Stimulated activated naive B cell treated with anti-CD40 and anti-IgM and Interleukin-4, amounts not matched to agents 10 μg/mL and 1 μg/mL and 100 μg/mL, for 72 hours (primary cell): ENCODE results near the gene ADAT3.
A peak's percentile ranks its signal among the peaks of the same experiment; 100 is the strongest.

Source experiments
- ATAC-seq, 2 donors: fragments of 150-1000 bp; cut with Tn5 transposase; replicated peaks; 2 replicates each; pipeline ENCODE4 v1.10.0; 2021; ENCODE audit warnings: moderate library complexity in 1 of 2
- DNase-seq: peaks from one replicate; pipeline ENCODE4 v3.0.0; 2021
- H3K27ac Mint-ChIP-seq: one replicate; pipeline ENCODE4 v1.8.0; 2022; ENCODE audit warnings: mild to moderate bottlenecking, mixed read lengths
- H3K27me3 Mint-ChIP-seq, 2 donors: one replicate each; pipeline ENCODE4 v1.8.0; 2022; ENCODE audit warnings: mixed read lengths in 2 of 2
- H3K36me3 Mint-ChIP-seq, 2 donors: one replicate each; pipeline ENCODE4 v1.8.0; 2022; ENCODE audit warnings: mixed read lengths in 2 of 2, mild to moderate bottlenecking in 1 of 2
- H3K4me1 Mint-ChIP-seq, 2 donors: one replicate each; pipeline ENCODE4 v1.8.0; 2022; ENCODE audit warnings: mixed read lengths in 2 of 2, mild to moderate bottlenecking in 1 of 2
- H3K4me3 Mint-ChIP-seq, 2 donors: one replicate each; pipeline ENCODE4 v1.8.0; 2022; ENCODE audit warnings: mild to moderate bottlenecking in 2 of 2, mixed read lengths in 2 of 2, moderate library complexity in 1 of 2
- H3K9me3 Mint-ChIP-seq, 2 donors: one replicate each; pipeline ENCODE4 v1.8.0; 2022; ENCODE audit warnings: mixed read lengths in 2 of 2, mild to moderate bottlenecking in 1 of 2

Gene ADAT3

DNA sequence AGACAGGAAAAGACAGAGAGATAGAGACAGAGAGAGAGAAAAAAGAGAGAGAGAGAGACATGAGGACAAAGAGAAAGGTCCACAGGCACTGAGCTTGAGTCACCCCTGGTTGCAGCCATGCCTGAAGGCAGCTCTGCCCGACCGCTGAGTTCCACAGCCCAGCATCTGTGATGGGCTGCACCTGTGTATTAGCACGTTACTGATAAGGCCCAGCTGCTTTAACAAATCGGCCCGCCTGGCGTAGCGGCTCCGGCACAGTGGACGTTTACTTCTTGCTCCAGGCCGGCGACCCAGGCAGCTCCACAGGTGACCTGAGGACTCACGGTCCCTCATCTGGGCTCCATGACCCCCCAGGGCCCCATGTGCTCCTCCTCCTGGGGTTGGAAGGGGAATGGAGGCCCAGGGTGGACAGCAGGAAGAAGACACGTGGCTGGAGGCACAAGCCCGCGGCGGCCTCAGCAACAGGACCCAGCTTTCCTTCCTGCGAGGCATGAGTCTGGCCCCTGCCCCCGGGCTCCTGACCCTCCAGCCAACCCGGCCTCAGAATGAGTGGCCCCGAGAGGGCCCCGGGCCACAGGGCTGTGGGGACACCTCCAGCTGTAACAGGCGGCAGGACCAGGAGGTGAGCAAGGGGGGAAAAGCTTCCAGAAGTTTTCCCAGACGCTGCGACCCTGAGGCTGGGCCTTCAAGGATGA lies 31.9 kb downstream of the ADAT3 start:
- no peak overlapping the region for H3K4me3 Mint-ChIP-seq
- H3K4me1 Mint-ChIP-seq: peaks cover 35 to 56% of the 10 kb centered on the region in 2 donors
- peaks cover 15 to 19% of the 10 kb centered on the region in 2 donors for H3K36me3 Mint-ChIP-seq
- peaks cover 7 to 8% of the 10 kb centered on the region in 2 donors for H3K9me3 Mint-ChIP-seq
- no peak for DNase-seq
- no peak for ATAC-seq
- H3K27ac Mint-ChIP-seq: no peak overlapping the region
- H3K27me3 Mint-ChIP-seq: no peaks in the 10 kb centered on the region

DNA sequence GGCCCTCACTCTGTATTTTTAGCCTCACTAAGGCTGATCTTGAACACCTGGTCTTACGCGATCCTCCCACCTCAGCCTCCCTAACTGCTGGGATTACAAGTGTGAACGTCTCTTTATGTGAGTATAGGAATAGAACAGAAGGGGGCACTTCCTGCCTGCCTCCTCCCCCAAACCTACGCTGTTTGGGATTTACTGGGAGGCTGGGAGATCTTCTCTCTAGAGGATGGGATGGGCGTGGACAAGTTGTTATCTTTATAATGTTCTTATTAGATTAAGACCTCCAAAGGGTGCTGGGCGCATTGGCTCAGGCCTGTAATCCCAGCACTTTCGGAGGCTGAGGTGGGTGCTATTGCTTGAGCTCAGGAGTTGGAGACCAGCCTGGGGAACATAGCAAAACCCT lies 32.9 kb downstream of the ADAT3 start:
- H3K4me1 Mint-ChIP-seq: peaks cover 36 to 56% of the 10 kb centered on the region in 2 donors
- H3K9me3 Mint-ChIP-seq: peaks cover 5 to 7% of the 10 kb centered on the region in 2 donors
- peaks cover 13 to 27% of the 10 kb centered on the region in 2 donors for H3K36me3 Mint-ChIP-seq
- no peak overlapping the region for H3K4me3 Mint-ChIP-seq
- ATAC-seq (no peak), DNase-seq (no peak)
- H3K27me3 Mint-ChIP-seq: no peaks in the 10 kb centered on the region
- H3K27ac Mint-ChIP-seq: peak overlapping the region; percentile 32

- no peaks in the 10 kb centered on the region for H3K27me3 Mint-ChIP-seq
- H3K4me1 Mint-ChIP-seq: peaks cover 31 to 48% of the 10 kb centered on the region in 2 donors
- H3K36me3 Mint-ChIP-seq: peaks cover 7 to 26% of the 10 kb centered on the region in 2 donors
- H3K4me3 Mint-ChIP-seq: peak within 1 kb of the TSS; percentile 86 to 97
- DNase-seq (no peak), ATAC-seq (peak; percentile 17 to 32)
- H3K9me3 Mint-ChIP-seq: no peaks in the 10 kb centered on the region
- H3K27ac Mint-ChIP-seq: peak within 1 kb of the TSS; percentile 98
Measured at GRCh38 chr19:1941146-1942077, 36.2 kb downstream of the ADAT3 start, which contains the start of gene CSNK1G2. CSNK1G2 (plus strand) TSS chr19:1941172; CDS start chr19:1969773, 28,601 bp downstream.

DNA sequence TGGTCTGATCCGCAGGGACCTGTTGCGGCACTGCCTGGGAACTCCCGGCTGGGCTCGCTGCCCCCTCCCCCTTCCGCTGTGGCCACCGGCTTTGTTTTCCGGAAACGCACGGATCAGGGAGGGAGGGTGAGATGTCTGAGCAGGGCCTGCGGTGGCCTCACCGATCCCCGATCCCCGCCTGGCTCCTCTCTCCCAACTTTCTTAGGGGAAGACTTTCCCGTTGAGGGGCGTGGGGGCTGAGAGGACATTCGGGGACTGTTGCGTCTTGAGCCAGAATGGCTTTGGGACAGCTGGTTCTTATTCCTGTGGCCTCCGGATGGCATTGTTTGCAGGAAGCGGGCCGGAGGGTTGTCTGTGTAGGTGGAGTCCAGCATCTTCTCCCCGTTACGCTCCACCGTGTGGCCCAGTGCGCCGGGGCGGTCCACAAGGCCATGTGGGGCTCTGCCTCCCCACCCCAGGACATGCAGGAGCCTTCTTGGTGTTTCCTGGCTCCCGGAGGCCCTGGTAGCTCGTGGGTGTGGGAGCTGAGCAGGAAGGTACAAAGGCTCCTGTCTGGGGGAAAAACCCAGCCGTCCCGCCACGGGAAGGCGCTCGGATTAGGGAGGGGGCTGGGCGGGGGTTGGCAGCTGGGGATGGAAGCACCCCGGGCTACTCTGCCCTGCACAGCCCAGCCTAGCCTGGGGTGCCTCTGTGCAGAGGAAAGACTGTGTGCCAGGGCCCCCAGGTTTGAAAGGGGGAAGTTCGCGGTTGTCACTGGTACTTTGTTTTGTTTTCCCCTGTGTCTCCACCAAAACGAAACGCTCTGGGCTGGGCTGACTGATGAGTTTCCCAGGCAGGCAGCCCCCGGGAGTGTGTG lies 37.1 kb downstream of the ADAT3 start:
- Mint-ChIP-seq H3K27ac (peak overlapping the region; percentile 98), H3K9me3 (no peaks in the 10 kb centered on the region), H3K4me3 (peak overlapping the region; percentile 86 to 97), H3K27me3 (no peaks in the 10 kb centered on the region), H3K36me3 (peaks cover 3 to 22% of the 10 kb centered on the region in 2 donors), H3K4me1 (peaks cover 27 to 44% of the 10 kb centered on the region in 2 donors)
- ATAC-seq (peak; percentile 63 to 66), DNase-seq (peak; percentile 60)

DNA sequence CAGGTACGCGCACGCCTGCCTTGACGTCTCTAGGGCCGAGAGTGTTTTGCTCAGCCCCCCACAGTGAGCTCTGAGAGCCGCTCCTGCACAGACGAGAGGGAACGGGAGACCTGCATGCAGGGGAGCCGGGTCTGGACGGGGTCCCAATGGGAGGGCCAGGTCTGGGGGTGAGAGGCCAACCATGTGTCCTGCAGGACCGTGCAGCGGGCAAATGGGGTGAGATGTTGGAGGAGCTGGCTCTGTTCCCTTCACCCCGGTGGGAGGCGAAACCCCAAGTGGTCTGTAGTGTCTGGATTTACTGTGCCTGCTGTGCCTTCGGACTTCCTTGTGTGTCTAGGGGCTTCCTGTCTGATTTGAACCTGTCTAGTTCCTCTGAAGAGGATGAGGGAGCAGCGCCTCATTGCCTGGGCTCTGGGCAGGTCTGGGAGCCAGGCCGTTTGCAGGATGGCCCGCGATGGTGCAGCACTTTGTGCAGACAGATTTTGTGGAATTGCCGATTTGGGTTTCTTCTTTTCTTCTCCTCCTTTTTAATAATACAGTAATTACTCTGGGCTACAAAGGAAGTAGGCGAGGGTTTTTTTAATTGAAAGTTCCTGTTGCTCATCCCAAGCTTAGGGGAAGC lies 37.8 kb downstream of the ADAT3 start:
- Mint-ChIP-seq H3K4me1 (peaks cover 26 to 44% of the 10 kb centered on the region in 2 donors), H3K36me3 (peaks cover 3 to 22% of the 10 kb centered on the region in 2 donors), H3K27ac (peak overlapping the region; percentile 98), H3K4me3 (peak overlapping the region; percentile 86 to 97), H3K9me3 (no peaks in the 10 kb centered on the region), H3K27me3 (no peaks in the 10 kb centered on the region)
- DNase-seq (no peak), ATAC-seq (no peak)

GRCh38 chr19:1943661-1944087 lies 38.5 kb downstream of the ADAT3 start:
- Mint-ChIP-seq H3K4me1 (peaks cover 28 to 50% of the 10 kb centered on the region in 2 donors), H3K27me3 (no peaks in the 10 kb centered on the region), H3K36me3 (peaks cover 3 to 22% of the 10 kb centered on the region in 2 donors), H3K27ac (peak overlapping the region; percentile 98), H3K9me3 (no peaks in the 10 kb centered on the region), H3K4me3 (peak overlapping the region; percentile 86 to 97)
- ATAC-seq (no peak), DNase-seq (no peak)

- Mint-ChIP-seq H3K4me3 (peak overlapping the region; percentile 46 to 68), H3K27ac (no peak overlapping the region), H3K27me3 (no peaks in the 10 kb centered on the region), H3K4me1 (peaks cover 33 to 56% of the 10 kb centered on the region in 2 donors), H3K36me3 (peaks cover 5 to 24% of the 10 kb centered on the region in 2 donors), H3K9me3 (no peaks in the 10 kb centered on the region)
- ATAC-seq: no peak
- no peak for DNase-seq
Measured at GRCh38 chr19:1944088-1944915, 39.1 kb downstream of the ADAT3 start.

GRCh38 chr19:1944916-1945561 lies 39.8 kb downstream of the ADAT3 start:
- no peak overlapping the region for H3K27ac Mint-ChIP-seq
- H3K27me3 Mint-ChIP-seq: no peaks in the 10 kb centered on the region
- peaks cover 31 to 53% of the 10 kb centered on the region in 2 donors for H3K4me1 Mint-ChIP-seq
- peaks cover 6 to 25% of the 10 kb centered on the region in 2 donors for H3K36me3 Mint-ChIP-seq
- no peaks in the 10 kb centered on the region for H3K9me3 Mint-ChIP-seq
- DNase-seq (no peak), ATAC-seq (no peak)
- no peak overlapping the region for H3K4me3 Mint-ChIP-seq

DNA sequence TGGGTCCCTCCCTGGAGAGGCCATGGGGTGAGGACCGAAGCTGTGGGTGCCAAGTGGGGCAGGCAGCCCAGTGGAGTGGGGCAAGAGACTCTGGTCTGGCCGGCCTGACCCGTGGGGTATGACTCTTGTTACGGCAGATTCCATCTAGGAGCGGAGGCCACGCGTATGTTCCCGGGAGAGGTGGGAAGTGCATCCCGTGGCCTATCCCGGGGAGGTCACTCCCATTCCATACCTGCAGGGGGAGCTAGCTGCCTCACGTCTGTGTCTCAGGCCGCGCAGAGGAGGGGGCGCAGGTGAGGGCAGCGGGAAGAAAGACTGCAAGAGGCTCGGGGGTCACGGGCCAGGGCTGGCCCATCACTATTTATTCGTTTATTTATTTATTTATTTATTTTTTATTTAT lies 40.7 kb downstream of the ADAT3 start:
- no peak overlapping the region for H3K4me3 Mint-ChIP-seq

DNA sequence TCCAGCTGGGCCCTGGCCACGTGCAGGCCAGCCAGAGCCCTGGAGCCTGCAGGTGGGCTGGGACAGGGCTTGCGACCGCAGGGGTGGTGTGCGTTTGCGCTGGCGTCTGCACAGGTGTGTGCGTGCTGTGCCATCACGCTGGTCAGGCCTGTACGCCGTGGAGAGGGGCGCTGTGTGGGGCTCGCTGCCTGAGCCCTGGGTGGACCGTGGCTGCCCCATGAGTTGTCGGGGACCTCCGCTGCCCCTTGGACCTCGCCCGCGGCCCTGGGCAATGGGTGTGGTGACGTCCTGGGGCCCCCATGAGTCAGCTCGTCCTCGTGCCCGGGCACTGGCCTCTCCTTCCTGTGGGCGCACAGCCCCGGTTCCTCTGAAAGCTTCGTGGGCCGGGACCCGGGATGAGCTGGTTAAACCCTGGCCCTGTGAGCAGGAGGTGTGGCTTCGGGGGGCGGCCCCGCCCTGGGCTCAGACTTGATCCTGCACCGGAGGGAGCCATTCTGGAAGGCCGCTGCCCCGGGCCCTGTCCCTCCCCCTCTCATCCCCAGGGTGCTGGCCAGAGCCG lies 42.5 kb downstream of the ADAT3 start:
- ATAC-seq: no peak
- peaks cover 33 to 52% of the 10 kb centered on the region in 2 donors for H3K4me1 Mint-ChIP-seq
- H3K9me3 Mint-ChIP-seq: no peaks in the 10 kb centered on the region
- H3K4me3 Mint-ChIP-seq: no peak overlapping the region
- H3K36me3 Mint-ChIP-seq: peaks cover 9 to 21% of the 10 kb centered on the region in 2 donors
- no peaks in the 10 kb centered on the region for H3K27me3 Mint-ChIP-seq
- H3K27ac Mint-ChIP-seq: no peak overlapping the region
- no peak for DNase-seq

More for the DNA sequence above, 40.7 kb downstream of the ADAT3 start:
- ATAC-seq (no peak), DNase-seq (no peak)
- H3K27ac Mint-ChIP-seq: peak overlapping the region; percentile 65
- peaks cover 33 to 56% of the 10 kb centered on the region in 2 donors for H3K4me1 Mint-ChIP-seq
- H3K9me3 Mint-ChIP-seq: no peaks in the 10 kb centered on the region
- no peaks in the 10 kb centered on the region for H3K27me3 Mint-ChIP-seq
- H3K36me3 Mint-ChIP-seq: peaks cover 6 to 30% of the 10 kb centered on the region in 2 donors

GRCh38 chr19:1949304-1950101 lies 44.3 kb downstream of the ADAT3 start:
- no peak for ATAC-seq
- Mint-ChIP-seq H3K36me3 (peaks cover 13 to 16% of the 10 kb centered on the region in 2 donors), H3K9me3 (no peaks in the 10 kb centered on the region), H3K4me3 (no peak overlapping the region), H3K27ac (peak overlapping the region; percentile 25), H3K27me3 (no peaks in the 10 kb centered on the region), H3K4me1 (peaks cover 23 to 50% of the 10 kb centered on the region in 2 donors)
- DNase-seq: no peak
